SK-N-MC (cell line): ENCODE measurements around the gene TMEM52B.

Experiments
- EZH2 ChIP-seq: fragments of 200-600 bp; sonication (generic); IDR thresholded peaks from one replicate; pipeline ENCODE4 v1.6.1; 2017; ENCODE audit warnings: antibody characterized with exemption
- FOXP2 ChIP-seq: optimal IDR thresholded peaks from 2 replicates; pipeline ENCODE3; 2011; ENCODE audit warnings: mild to moderate bottlenecking, moderate library complexity; ENCODE audit not compliant: insufficient read depth; ENCODE audit errors: extremely low read length, control extremely low read depth
- POLR2AphosphoS5 ChIP-seq: IDR thresholded peaks from 2 replicates; pipeline ENCODE4 v1.6.1; 2012; ENCODE audit warnings: mild to moderate bottlenecking, low read depth, low read length, borderline replicate concordance

GRCh38 chr12:10214895-10215267 is 36.0 kb downstream of the TMEM52B start:
- TF ChIP-seq EZH2, result no peak
- no peak for TF ChIP-seq POLR2AphosphoS5
- no peak for TF ChIP-seq FOXP2
